Activated CD4-positive, alpha-beta T cell treated with anti-CD3 and anti-CD28 coated beads, Interleukin-2, amount 50 U/mL, for 16 hours (primary cell): Measurements from ENCODE around the gene NCK2.

Experiments used
- DNase-seq: peaks from one replicate; pipeline ENCODE4 v3.0.0-alpha.2; 2020

NCK2 gene

DNA sequence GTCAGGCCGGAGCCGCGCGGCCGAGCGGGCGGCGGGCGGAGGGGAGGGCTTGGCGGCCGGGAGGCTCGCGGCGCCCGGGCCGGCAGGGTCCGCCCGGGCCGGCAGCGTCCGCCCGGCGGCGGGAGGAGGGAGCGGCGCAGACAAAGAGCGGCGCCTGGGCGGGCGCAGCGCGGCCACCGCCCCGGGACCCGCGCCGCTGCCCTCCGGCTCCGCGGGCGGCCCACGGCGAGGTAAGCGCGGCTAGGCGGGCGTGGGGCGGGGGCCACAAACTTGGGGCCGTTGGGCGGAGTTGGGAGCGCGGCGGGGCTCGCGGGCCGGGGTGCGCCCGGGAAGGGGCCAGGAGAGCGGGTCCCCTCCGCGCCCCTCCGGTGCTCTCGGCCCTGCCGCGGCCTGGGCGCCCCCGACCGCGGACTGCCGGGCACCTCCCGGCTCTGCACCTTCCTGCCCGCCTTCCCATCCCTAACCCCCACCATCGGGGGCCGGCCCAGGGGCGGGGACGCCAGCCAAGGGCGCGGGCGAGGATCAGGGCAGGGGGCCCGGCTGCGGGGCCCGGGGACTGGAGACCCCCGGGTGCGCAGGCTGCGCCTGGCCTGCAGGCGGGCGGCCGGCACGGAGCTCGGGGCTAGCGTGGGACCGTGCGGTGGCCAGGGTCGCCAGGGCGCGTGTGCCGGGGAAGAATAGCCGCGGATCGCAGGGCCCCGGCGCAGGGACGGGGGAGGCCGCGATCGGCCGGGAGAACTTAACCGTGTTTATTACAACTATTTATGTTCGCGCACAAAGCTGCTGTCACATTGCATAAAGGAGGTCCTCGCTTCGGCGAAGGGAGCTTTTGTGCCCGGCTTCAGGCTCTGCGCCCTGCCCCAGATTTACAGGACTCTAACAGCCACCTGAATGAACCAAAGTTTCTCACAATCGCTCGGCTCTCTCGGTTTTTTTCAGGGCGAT, at the start of gene NCK2:
Gene NCK2 (plus strand): TSS at position 4 of the 945 bp plus-strand sequence. CDS start 110,152 bp downstream, outside the sequence.
- DNase-seq = no peak

- no peak for DNase-seq
Observed at GRCh38 chr2:105697781-105698449, 46.8 kb upstream of the NCK2 start.

DNA sequence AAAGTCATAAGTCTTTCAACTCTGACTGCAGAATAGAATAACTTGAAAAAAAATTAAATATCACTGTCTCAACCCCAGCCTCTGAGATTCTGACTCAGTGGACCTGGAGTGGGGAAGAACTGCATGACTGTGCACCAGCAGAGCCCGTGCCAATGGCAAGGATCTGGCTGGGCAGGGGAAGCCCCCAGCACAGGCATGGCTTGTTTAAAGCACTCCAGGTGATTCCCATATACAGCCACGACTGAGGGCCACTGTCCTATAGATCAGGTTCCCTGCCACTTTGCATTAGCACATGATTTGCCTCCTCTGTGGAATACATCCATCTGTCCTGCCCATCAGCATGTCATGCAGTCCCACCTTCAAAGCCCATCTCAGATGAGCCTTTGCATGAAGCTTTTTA, 45.9 kb upstream of the NCK2 start:
- no peak for DNase-seq

- DNase-seq = no peak
Observed at GRCh38 chr2:105701042-105701441, 43.7 kb upstream of the NCK2 start.

DNA sequence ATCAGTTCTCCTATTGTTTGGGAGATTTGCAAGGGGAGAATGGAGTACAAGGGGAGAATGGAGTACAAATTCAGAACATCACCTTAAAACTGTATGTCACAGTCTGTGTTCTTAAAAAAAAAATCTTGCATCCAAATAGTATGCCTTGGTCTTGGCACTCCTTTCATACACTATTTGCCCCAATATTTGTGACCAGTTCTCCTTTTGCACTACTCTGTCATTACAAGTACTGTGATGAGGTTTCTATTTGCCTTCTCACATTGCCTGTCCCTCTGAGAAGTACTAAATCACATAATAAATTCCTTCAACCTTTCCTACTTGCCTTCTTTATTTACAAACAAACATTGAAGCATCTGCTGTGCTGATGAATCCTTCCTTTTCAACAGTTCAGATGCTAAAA, 36.0 kb upstream of the NCK2 start:
- DNase-seq = no peak

- no peak for DNase-seq
Observed at GRCh38 chr2:105711394-105711793, 33.3 kb upstream of the NCK2 start.

DNA sequence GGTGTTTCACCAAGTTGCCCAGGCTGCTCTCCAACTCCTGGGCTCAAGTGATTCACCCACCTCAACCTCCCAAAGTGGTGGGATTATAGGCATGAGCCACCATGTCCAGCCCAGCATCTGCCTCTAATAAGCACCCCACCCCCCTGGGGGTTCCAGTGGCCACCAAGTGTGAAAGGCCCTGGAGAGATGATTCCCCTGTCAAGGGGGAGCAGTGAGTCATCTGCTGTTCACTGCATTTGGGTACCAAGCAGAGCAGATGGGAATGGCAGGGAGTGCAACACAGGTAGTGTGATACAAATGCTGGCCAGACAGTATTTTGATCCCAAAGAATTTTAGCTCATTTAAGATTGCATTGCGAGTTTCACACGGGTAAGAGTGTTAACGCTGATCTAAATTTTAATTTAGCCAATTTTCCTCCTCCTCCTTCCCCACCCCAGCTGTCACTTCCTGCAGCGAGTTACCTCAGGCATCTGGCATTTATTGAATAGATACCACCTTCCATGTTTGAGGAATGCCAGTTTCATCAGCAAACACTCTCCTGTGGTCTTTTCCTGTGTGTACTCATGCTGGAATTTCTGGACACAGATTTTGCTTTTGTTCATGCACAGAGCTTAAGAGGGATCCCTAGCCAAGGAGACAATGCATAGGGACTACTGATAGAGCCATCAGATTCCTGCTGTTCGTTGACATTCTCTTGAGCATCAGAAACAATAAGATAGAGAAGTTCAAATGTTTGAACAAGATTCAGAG, 32.4 kb upstream of the NCK2 start:
- no peak for DNase-seq

GRCh38 chr2:105712981-105713596, 31.6 kb upstream of the NCK2 start:
- DNase-seq = peak; percentile 5

DNA sequence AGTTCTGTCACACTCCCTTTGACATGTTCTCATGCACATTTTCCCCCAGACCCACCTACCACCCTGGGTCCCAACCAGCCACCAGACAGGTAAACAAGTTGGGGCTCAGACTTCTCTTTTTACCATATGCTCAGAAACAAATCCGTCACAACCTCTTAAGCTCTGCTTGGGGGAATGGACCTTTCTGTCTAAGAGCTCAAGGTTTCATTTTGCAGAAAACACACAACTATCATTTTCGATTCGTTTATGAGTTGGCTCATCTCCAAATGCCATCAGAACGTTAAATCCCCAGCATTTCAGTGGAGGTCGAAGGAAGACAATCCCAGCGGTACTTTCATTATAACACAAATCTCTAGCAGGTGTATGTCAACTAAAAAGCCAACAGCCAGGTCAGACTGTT, 30.6 kb upstream of the NCK2 start:
- no peak for DNase-seq

DNA sequence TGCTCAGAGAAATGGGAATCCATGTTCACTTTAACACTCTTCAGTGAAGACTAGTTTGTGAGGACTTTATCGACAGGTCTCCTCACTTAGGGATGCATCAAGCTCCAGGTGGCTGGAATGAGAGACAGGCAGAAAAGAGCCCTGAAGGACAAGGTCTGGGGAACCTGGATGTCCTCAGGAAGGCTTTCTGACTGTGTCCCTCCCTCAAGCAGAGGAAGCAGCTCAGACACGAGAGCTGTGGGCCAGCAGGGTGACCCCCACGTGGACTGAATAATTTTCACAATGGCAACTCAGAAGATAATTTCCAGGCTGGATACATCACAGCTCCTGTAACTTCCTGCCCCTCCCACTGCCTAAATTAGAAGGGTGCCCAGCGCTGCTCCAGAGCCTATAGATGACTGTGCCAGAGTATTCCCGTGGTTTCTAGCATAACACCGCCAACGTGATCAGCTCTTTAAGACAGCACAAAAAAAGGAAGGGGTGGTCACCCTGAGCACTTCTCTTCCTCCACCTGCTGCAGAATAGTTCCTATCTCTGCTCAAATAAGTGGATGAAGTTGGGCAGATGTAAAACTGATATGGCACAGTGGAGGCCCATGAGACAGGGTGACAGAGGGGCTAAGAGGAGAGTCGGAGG, 25.7 kb upstream of the NCK2 start:
- no peak for DNase-seq

- DNase-seq = peak; percentile 49
Observed at GRCh38 chr2:105721991-105722511, 22.7 kb upstream of the NCK2 start.

DNA sequence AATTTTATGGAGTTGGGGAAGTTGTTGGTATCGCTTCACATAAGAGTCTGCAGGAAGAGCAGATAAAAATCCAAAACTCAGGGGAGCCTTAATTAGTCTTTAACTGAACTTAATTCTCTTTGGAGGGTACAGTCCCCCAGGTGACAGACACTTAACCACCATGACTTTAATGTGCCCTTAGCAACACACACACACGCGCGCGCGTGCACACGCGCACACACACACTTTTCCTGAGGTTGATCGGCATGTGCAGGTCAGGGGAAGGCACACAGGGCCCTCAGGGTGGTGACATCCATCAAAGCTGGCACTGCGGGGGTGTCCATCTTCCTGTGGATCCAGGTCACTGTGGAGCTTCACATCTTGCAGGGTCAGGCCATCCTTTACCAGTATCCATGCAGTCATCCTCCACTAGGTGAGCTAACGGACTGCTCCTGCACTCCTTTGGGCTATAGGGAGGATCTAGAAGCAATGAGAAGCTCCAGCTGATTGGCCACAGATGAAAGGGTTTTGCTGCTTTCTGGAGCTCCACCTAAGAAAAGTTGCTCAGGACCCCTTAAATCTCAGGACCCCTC, 21.9 kb upstream of the NCK2 start:
- DNase-seq = no peak

DNA sequence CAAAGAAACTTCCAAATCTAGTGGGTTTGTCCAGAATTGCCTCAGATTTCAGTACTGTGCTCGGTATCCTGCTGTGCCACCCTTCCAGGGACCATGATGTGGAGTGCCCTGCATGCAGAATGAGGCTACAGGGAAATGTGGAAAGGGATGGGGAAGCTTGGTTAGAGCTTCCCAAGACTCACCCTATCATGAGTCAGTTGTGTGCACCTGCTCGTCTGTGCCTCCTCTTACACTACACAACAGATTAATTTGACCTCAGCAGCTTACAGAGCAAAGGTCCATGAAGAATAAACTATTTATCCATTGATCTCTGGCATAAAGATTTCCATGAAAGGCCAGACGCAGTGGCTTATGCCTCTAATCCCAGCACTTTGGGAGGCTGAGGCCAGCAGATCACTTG, 21.3 kb upstream of the NCK2 start:
- no peak for DNase-seq

DNA sequence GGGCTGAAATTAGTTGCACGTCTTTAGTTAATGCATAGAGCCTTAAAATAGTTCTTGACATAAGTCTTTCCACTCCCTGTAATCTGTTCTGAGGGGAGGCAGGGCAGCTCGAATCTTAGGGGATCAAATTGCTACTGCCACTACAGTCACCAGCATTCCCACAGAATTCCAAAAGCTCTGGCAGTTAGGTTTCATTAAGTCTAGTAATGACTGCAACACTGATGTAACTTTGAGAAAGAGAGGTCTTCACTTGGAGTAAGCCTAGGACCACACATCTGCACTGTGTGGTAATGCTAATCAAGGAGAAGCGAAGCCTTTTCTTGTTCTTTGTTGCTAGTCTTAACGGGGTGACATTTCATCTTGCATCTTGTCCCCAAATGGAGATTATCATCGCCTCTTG, 19.3 kb upstream of the NCK2 start:
- DNase-seq = no peak

- DNase-seq = no peak
Observed at GRCh38 chr2:105730170-105730569, 14.5 kb upstream of the NCK2 start.

DNA sequence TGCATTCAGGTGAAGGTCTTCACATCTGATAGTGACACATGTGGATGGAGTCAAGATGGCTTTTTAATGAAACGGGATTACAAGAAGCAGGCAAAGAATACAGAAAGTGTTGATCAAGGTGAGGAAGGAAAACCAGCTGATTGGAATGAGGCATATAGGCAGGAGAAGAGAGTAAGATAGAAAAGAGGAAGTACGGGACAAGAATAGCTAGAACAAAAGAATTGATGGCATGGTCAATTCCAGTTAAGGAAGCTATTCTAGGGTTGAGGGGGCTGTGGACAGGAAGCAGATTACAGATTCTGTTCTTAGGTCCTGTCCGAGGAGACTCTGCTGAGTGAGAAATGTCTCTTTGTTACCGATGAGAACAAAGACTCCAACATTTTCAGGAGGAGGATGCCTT, 13.2 kb upstream of the NCK2 start:
- no peak for DNase-seq

GRCh38 chr2:105732101-105732500, 12.6 kb upstream of the NCK2 start:
- no peak for DNase-seq

DNA sequence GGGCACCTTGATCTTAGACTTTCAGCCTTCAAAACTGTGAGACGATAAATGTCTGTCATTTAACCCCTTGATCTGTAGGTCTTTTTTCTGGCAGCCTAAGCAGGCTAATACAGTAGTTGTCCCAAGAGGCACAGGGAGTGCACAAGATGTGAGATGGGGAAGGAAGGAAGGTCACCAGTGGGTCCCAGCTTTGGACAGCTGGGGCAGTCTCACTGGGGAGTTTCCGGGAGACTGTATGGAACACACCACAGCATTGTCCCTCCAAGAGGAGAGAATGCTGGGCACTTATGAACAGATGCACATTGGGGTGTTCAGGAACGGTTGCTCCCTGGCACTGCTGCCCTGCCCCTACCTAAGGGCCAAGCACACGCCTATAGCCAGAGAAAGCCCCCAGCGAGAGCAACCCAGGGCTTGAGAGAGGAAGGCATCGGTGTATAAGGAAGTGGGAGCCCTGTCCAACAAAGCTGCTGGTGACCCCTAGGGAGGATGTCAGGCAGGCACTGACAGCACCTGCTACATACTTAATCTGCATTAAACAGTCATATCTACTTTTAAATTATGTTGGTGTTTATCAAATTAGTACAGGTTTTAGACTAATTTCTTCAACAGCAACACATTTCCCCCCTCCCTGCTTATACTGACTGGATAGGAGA, 11.6 kb upstream of the NCK2 start:
- DNase-seq = no peak

DNA sequence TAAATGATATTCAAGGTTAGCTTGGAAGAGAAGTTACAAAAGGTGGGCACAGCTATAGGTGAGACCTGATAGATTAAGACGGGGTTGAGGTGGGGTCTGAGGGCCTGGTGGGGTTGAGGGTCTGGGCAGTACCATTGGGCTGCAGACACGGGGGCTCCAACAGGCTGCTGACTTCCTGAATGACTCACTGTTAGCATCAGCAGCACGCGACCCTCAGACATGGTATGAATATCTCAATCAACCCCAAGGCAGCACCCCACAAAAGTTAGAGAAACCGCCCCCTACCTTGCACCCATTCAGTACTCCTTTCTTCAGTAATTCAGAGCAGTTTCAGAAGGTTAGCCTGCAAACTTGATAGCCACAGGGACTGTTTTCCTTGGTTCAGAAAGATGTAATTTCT, 10.8 kb upstream of the NCK2 start:
- no peak for DNase-seq

- no peak for DNase-seq
Observed at GRCh38 chr2:105734762-105735538, 9.8 kb upstream of the NCK2 start.

GRCh38 chr2:105736145-105736544, 8.6 kb upstream of the NCK2 start:
- DNase-seq = no peak
